HG03439 (cell line): Measurements from ENCODE around the gene LYL1.
A peak's percentile ranks its signal among the peaks of the same experiment; 100 is the strongest.

Experiments
- ATAC-seq: cut with Tn5 transposase; IDR thresholded peaks from one replicate; pipeline ENCODE4 v1.9.1; 2021; ENCODE audit warnings: mild to moderate bottlenecking, moderate library complexity; ENCODE audit not compliant: unreplicated experiment

Gene LYL1

DNA sequence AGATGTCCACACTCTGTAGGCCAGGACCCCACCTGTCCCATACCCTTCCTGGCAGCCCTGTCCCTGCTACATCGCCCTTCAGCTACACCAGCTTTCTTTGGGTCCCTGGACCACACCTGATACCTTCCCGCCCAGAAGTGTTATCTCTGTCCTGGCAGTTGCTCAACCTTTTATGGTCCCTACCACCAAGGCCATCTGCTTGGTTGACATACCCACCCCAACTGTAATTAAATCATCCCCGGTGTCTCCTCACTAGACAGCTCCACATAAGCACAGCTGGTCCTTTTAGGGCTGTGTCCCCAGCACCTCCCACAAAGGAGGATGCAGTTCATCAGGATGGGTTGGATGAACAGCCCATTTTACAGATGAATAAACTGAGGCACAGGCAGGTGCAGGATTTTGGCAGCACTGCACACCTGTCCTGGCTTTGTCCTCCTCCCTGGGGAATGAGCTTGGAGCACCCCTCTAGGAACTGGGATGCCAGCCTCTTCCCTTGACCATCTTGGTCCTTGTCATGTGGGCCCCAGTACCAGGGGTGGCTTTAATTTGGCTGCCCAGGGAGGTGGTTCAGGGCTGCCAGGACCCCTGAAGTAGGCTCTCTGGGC lies 28.3 kb upstream of the LYL1 start:
- ATAC-seq: no peak

DNA sequence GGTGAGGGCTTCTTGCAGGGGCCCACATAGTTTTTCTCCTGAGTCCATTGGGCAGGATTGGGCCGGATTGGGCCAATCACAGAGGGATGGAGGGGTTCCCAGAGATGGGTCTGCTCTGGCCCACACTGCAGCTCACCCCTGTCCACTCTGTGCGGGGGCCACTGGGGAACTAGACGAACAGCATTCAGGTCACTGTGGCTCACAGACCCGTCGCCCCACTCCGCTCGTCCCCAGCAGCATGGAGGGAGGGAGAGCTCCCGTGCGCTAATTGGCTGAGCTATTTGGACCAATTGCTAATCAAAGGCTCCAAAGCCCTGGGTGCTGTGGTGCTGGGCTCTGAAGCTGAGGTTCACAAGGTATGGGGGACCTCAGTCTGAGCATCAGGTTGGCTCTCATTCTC lies 26.7 kb upstream of the LYL1 start:
- no peak for ATAC-seq

DNA sequence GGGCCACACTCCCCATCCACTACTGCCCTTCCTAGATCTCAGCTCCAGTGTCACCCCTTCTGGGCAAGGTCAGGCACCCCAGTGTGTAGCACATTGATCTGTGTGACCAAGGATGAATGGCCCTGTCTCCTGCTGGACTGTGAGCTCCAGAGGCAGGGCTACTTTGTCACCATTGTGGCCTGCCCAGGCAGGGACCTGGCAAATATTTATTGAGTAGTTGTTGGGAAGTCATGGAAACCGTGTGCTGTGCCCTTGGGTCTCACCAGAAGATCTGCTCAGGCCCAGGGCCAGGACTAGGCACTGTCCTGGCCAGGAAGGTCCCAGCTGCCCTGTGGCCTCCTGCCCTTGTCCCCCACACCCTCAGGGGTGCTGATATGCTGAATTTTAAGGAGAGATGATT lies 25.9 kb upstream of the LYL1 start:
- no peak for ATAC-seq

DNA sequence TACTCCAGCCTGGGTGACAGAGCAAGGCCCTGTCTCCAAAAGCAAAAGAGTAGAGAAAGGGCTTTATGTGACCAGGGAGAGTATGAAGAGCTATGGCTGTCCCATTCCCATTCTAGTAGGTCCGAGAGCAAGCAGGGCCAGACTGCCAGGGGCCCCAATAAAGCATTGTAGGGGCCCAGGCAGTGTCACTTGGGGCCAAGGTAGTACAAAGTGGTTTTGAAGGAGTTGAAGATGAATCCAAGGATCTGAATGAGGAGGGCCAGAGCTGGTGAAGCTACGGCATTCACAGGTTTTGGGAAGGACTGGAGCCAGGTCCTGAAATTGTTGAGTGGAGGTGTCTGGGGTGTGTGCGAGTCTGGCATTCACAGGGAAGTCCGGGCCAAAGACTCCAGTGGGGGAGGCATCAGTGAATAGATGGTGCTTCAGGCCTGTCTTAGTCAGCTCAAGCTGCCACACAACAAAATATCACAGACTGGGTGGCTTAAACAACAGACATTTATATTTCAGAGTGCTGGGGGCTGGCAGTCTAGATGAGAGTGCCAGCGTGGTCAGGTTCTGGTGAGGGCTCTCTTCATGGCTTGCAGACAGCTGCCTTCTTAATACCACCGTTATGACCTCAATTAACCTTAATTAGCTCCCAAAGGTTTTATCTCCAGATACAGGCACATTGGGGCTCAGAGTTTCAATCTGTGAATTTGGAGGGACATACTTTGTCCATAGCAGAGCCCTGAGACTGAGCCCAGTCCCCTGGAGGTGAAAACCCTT lies 25.3 kb upstream of the LYL1 start:
- ATAC-seq: no peak

GRCh38 chr19:13127051-13127450 lies 24.4 kb upstream of the LYL1 start:
- ATAC-seq: no peak

- ATAC-seq: no peak
Measured at GRCh38 chr19:13122980-13123957, 20.6 kb upstream of the LYL1 start.

GRCh38 chr19:13122275-13122878 lies 19.7 kb upstream of the LYL1 start:
- no peak for ATAC-seq

DNA sequence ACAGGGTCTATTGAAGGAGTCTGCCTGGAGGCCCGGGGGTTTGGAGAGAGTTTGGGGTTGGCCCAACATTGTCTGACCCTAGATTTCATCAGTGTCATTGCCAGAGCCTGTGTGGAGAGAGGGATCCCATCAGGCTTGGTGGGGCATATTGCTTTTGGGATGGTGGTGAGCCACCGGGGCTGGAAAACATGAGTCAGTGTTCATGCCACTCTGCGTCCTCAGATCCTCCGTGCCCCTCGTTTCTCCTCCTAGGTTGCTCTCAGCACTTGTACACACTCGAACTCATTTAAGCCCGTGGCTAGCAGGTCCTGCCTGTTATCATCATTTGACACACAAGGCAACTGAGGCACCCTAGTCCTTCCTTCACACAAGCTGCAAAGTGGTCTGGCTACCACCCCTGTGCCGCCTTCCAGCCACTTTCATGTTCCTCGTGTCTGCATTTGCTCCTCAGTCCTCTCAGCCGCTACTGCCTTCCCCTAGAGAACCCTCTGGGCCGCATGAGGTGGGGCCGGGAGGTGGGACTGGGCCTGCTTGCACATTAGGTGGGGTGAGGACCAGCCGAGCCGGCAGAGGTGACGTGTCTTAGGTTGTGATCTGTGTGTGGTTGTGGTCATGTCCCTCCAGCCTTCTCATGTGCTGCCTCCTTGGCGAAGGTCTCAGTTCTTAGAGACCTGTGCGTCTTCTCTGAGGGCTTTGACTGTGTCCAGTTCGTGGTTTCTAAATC lies 19.1 kb upstream of the LYL1 start:
- no peak for ATAC-seq

DNA sequence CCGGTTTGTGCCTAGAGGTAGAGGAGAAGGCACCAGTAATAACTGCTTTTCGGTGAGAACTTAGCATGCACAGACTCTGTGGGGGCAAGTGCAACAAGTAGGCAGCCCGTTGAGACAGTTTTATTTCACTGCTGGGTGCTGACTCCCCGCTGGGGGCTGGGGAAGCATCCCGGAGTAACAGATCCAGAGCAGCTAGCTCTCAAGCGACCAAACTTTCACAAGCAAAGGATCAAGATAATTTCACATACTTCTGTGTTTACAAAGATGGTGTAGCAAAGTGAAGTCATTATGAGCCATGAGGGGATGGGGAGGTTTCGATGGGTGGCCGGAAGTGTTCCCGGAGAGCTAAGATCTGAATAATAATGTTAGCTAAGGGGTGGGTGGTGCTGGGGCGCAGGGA lies 18.2 kb upstream of the LYL1 start:
- no peak for ATAC-seq

GRCh38 chr19:13120031-13120430 lies 17.4 kb upstream of the LYL1 start:
- no peak for ATAC-seq

DNA sequence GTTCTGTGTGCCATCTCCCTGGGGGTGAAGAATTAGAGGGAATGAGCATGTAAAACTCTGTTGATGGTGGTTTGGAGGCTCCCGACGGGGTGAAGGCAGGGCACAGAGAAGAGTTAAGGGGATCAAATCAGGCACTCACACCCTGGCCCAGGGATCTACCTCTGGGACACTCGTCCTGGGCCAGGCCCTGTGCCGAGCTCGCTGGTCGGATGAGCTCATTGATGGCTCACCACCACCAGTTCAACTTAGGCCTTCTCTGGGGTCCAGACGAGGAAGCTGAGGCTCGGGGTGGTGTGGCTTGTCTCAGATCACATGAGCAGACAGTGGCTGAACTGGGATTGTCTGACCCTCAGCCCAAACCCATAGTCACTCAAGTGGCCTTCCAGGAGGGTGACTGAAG lies 17.0 kb upstream of the LYL1 start:
- ATAC-seq: no peak

DNA sequence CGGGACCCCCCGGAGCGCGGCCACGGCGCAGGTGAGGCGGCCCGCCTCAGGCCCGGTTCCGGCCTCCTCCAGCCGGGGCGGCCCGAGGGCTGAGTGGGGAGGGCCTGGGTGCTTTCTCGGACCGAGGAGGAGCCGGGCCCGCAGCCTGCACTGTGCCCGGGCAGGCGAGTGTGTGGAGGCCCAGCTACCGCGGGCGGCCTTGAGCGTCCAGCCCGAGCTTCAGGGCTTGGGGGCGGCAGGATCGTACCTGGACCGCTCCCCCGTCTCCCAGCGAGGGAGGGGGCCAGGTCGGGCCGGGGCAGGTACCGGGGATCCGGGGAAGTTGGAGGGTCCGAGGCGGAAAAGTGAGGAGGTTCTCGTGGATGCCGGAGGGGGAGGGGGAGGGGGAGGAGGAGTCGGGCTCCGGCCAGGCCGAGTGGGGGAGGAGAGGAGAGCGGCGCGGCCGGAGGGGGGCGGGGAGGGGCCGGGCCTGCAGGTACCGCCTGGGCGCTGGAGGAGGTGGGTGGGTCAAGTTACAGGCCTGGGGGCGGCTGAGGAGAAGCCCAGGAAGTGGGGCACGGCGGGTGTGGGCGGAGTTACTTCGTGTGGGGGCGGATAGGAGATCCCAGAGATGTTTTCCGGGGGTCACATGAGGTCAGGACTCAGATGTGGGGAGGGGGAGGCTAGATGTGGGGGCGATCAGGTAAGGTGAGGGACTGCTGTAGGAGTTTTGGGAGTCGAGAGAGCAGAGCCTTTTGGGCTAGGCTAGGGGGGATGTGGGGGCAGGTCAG lies 16.0 kb upstream of the LYL1 start:
- ATAC-seq: no peak

- peak; percentile 63 for ATAC-seq
Measured at GRCh38 chr19:13117772-13118423, 15.2 kb upstream of the LYL1 start, which contains the start of gene NACC1. Gene NACC1 (plus strand): TSS chr19:13118264. CDS start chr19:13135208, 16,944 bp downstream.

- no peak for ATAC-seq
Measured at GRCh38 chr19:13117176-13117771, 14.6 kb upstream of the LYL1 start.

DNA sequence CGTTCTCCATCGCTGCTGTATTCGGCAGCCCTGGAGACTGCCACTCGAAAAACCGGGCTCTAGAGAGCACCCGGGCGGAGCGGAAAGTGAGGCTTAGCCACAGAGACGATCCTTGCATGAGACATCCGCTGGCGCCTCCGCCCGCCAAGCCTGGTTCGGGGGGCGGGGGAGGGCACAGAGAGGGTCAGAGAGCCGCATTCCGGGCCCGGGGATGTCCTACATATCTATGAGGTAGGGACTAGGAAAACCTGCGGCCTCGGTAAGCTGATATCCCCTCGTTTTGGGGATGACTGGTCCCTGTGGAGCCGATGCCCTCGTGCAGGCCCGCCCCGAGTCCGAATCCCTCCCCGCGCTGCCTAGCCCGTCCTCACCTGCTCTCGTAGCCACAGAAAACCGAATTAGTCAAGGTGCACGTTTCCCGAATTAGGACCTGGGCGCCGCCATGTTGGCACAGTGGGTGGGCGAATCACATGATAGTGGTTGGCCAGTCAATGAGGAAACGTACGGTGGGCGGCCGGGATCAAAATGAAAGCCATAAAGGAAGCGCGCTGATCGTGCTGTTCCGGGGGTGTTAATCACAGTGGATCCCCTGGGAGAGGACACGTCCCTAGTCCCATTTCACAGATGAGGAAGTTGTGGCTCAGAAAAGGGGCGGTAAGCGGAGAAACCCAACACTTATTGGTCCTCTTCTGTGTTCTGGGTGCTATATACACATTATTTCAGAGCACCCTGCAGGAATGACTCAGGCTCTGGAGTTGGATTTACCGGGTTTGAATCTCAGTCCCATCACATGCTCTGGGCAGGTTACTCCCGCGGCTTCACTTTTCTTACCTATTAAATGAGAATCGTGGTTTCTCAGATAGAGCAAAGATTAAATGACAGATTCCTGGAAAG lies 13.9 kb upstream of the LYL1 start, which contains the start of gene TRMT1:
Gene TRMT1 (minus strand): TSS at position 459 of the 894 bp plus-strand sequence. CDS start 341 bp downstream, at position 118.
- ATAC-seq: peak; percentile 51

- no peak for ATAC-seq
Measured at GRCh38 chr19:13115936-13116281, 13.3 kb upstream of the LYL1 start.

DNA sequence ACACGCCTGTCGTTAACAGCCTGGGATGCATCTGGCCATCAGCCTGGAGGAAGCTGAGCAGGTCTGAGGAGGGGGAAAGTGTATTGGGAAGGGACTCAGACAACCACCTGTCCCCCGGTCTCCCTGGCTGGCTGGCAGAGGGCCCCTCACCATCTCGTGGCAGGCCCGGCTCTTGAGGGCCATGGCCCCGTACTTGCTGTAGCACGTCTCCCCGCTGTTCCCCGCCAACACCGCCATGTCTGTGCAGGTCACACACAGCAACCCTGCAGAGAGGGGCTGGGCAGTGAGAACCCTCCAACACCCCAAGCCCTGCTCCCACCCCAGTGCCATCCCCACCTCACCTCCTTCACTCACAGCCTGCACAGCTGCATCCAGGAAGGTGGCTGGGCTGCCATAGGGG lies 9.9 kb upstream of the LYL1 start:
- ATAC-seq: no peak
